GM12864 (cell line): ENCODE measurements around the gene POU2F1.

Experiments
- DNase-seq: peaks from one replicate; pipeline ENCODE4 v3.0.0-alpha.2; 2011; ENCODE audit warnings: low read depth
- H3K4me3 ChIP-seq: 2 replicates; pipeline ENCODE4 v1.5.1; 2011; ENCODE audit warnings: mild to moderate bottlenecking, low read depth, low read length, control low read depth
- TF ChIP-seq, protein P1 (sequence below): IDR thresholded peaks from 2 replicates; pipeline ENCODE4 v1.5.1; 2011; ENCODE audit warnings: low read depth, mild to moderate bottlenecking, moderate library complexity, low read length, control low read depth, inconsistent platforms; ENCODE audit errors: missing control alignments

The POU2F1 gene

GRCh38 chr1:167465018-167465417, 244.3 kb downstream of the POU2F1 start:
- TF ChIP-seq, protein P1, sequence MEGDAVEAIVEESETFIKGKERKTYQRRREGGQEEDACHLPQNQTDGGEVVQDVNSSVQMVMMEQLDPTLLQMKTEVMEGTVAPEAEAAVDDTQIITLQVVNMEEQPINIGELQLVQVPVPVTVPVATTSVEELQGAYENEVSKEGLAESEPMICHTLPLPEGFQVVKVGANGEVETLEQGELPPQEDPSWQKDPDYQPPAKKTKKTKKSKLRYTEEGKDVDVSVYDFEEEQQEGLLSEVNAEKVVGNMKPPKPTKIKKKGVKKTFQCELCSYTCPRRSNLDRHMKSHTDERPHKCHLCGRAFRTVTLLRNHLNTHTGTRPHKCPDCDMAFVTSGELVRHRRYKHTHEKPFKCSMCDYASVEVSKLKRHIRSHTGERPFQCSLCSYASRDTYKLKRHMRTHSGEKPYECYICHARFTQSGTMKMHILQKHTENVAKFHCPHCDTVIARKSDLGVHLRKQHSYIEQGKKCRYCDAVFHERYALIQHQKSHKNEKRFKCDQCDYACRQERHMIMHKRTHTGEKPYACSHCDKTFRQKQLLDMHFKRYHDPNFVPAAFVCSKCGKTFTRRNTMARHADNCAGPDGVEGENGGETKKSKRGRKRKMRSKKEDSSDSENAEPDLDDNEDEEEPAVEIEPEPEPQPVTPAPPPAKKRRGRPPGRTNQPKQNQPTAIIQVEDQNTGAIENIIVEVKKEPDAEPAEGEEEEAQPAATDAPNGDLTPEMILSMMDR: no peak
- no peak overlapping the region for H3K4me3 ChIP-seq
- no peak for DNase-seq

DNA sequence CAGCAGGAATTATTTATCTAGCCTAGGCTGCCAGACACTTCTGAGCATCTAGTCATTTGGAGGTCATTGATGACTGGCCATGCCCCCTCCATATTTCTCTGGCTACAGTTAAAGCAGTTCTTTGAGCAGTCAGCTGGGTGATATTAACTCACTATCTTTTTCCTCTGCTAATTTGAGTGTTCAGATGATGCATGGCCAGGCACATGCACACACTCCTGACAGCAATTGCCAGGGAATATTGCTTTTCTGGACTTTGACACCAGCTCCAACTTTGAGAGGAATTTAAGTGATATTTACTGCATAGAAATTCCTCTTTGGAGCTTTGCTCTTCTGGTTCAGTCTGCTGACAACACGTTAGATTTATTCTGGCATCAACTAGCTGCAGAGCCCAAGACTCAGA, 245.1 kb downstream of the POU2F1 start:
- TF ChIP-seq, protein P1: no peak
- no peak for DNase-seq
- no peak overlapping the region for H3K4me3 ChIP-seq

DNA sequence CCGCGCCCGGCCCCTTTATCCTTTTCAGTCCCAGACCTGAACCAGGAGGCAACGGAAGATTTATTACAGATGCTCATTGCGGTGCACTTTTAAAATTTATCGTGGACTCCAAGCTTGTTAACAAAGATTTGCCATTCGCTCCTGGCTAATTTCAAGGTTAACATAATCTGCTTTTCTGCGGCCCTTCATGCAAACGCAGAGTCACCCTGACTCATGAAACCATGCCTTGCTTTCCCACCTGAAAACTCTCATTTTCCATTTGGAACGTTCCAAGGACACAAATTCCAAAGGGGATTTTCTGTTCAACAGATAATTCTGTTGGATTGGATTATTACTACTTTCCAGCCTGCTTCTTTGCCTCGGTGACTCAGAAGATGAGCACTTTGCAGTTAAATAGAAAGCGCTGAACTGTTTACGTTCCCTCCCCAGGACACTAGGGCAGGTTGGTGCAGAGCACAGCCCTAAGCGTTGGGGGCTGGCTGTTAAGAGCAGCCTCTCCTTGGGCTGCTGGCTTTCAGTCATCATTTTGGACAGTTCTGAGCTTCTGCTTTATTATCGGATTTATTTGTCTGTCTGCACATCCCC, 246.5 kb downstream of the POU2F1 start:
- TF ChIP-seq, protein P1: no peak
- DNase-seq: no peak
- no peak overlapping the region for H3K4me3 ChIP-seq

GRCh38 chr1:167467752-167468151, 247.1 kb downstream of the POU2F1 start:
- TF ChIP-seq, protein P1: no peak
- H3K4me3 ChIP-seq: no peak overlapping the region
- DNase-seq: no peak

GRCh38 chr1:167469280-167469965, 248.7 kb downstream of the POU2F1 start:
- DNase-seq: no peak
- no peak overlapping the region for H3K4me3 ChIP-seq
- TF ChIP-seq, protein P1: no peak

- no peak for DNase-seq
- TF ChIP-seq, protein P1: no peak
- H3K4me3 ChIP-seq: no peak overlapping the region
Observed at GRCh38 chr1:167471568-167471967, 250.9 kb downstream of the POU2F1 start.
